ENCODE results near the gene RRP7A. TPM values are rescaled to one million over a fixed set of nuclear protein-coding genes. Genes with fewer than 3 reads are reported as not detected.
A peak's percentile ranks its signal among the peaks of the same experiment; 100 is the strongest.
"Not testable (repeated sequence)": the region's sequence is repeated elsewhere in the genome, so short reads cannot be mapped to it uniquely, and the experiment has no call there.

Gene RRP7A
- total and polyA plus RNA-seq, 2 of the 13 experiments (the other 11 are each of a cell fraction or from before 2014, with no cell fraction given), result 15.3 to 41.6 TPM

DNA sequence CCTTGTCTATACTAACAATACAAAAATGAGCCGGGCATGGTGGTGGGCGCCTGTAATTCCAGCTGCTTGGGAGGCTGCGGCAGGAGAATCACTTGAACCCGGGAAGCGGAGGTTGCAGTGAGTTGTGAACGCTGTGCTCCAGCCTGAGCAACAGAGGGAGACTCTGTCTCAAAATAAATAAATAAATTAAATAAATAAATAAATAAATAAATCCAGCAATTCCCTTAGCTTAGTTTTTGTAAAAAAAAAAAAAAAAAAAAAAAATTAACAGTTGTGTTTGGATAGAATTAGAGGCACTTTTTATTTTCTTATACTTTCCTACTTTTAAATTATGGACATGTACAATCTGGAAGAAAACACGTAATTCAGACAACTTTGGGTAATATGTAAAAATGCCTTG, 2.5 kb downstream of the RRP7A start:
- H3K27ac ChIP-seq (ENCODE audit: extremely low read length, insufficient read depth, low read length); FAIRE-seq; H2AFZ ChIP-seq (ENCODE audit: low read length); H3K9ac ChIP-seq (ENCODE audit: insufficient read depth, low read depth, low read length); DNase-seq (ENCODE audit: low spot score); H3K4me3 ChIP-seq (replicated peaks in 1 of 3; ENCODE audit: insufficient read depth in 1 of 3, low read depth in 2 of 3, low read length in 3 of 3); CTCF ChIA-PET (ENCODE audit: low intra/inter-chr PET ratio, low total read pairs); H3K36me3 ChIP-seq (replicated peaks in 1 of 2; ENCODE audit: control insufficient read depth in 1 of 2, insufficient read depth in 2 of 2, low read length in 2 of 2); H4K20me1 ChIP-seq (ENCODE audit: insufficient read depth, low read length); ATAC-seq; H3K27me3 ChIP-seq (ENCODE audit: control insufficient read depth in 1 of 2, insufficient read depth in 2 of 2, low read length in 2 of 2); BruUV-seq (replicated peaks); H3K4me2 ChIP-seq (ENCODE audit: low read depth, low read length); H3K9me3 ChIP-seq (ENCODE audit: low read length); in situ Hi-C loops (cut with HindIII; ENCODE audit: extremely low pct_ligation_motif_present, low pct_unique_long_range_greater_than_20kb); POLR2A ChIA-PET: not testable (repeated sequence)
- H3K4me1 ChIP-seq (ENCODE audit: insufficient read depth, low read length), result peaks cover 49% of the 10 kb centered on the region
- 97% methylated on average over 7 of the region's 7 CpGs for WGBS (ENCODE audit: low lambda C conversion rate)
- peaks cover 11% of the 10 kb centered on the region for H3K79me2 ChIP-seq (ENCODE audit: insufficient read depth, low read length)
- intact Hi-C loops (cut with micrococcal nuclease; ENCODE audit: unreplicated experiment), result loop anchor here (10.0 kb wide), 1 partner anchor 98 kb away; the partner anchor contains the start of gene POLDIP3
- TF ChIP-seq RBFOX2 (IDR thresholded peaks at IDR 0.05; ENCODE audit: low read depth, low read length), result 0 out of 2 replicates have a peak, but pooled peaks have one; percentile 30

- POLR2A ChIA-PET, result no interaction called here
- no peak overlapping the region for H3K4me3 ChIP-seq (replicated peaks in 1 of 3; ENCODE audit: insufficient read depth in 1 of 3, low read depth in 2 of 3, low read length in 3 of 3)
- TF ChIP-seq JUN (CRISPR knock-in tag; IDR thresholded peaks at IDR 0.05) (no peak), PPARG (CRISPR knock-in tag; conservative IDR thresholded peaks at IDR 0.05) (no peak), SNRNP70 (IDR thresholded peaks at IDR 0.05; ENCODE audit: low read depth, low read length) (no peak), HNRNPH1 (optimal IDR thresholded peaks at IDR 0.05; ENCODE audit: low read depth, low read length) (no peak), NR3C1 (CRISPR knock-in tag; IDR thresholded peaks at IDR 0.05) (no peak), HOXA9 (CRISPR knock-in tag; IDR thresholded peaks at IDR 0.05; ENCODE audit: borderline replicate concordance) (no peak), ZNF878 (CRISPR knock-in tag; IDR thresholded peaks at IDR 0.05) (no peak), PAWR (CRISPR knock-in tag; IDR thresholded peaks at IDR 0.05; ENCODE audit: borderline replicate concordance) (no peak), POLR2A (IDR thresholded peaks at IDR 0.05; ENCODE audit: insufficient read depth in 1 of 2, low read depth in 2 of 2, low read length in 2 of 2) (no peak), TCF7L2 (IDR thresholded peaks at IDR 0.05; ENCODE audit: low read depth, low read length) (no peak), MIER3 (CRISPR knock-in tag; IDR thresholded peaks at IDR 0.05; ENCODE audit: borderline replicate concordance) (no peak), ZNF207 (IDR thresholded peaks at IDR 0.05; ENCODE audit: borderline replicate concordance) (no peak)
- TF ChIP-seq, protein P1, sequence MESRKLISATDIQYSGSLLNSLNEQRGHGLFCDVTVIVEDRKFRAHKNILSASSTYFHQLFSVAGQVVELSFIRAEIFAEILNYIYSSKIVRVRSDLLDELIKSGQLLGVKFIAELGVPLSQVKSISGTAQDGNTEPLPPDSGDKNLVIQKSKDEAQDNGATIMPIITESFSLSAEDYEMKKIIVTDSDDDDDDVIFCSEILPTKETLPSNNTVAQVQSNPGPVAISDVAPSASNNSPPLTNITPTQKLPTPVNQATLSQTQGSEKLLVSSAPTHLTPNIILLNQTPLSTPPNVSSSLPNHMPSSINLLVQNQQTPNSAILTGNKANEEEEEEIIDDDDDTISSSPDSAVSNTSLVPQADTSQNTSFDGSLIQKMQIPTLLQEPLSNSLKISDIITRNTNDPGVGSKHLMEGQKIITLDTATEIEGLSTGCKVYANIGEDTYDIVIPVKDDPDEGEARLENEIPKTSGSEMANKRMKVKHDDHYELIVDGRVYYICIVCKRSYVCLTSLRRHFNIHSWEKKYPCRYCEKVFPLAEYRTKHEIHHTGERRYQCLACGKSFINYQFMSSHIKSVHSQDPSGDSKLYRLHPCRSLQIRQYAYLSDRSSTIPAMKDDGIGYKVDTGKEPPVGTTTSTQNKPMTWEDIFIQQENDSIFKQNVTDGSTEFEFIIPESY (CRISPR knock-in tag; IDR thresholded peaks at IDR 0.05), result peak; percentile 32; the same call in 1 of the 2 replicates
- TF ChIP-seq, protein P2, sequence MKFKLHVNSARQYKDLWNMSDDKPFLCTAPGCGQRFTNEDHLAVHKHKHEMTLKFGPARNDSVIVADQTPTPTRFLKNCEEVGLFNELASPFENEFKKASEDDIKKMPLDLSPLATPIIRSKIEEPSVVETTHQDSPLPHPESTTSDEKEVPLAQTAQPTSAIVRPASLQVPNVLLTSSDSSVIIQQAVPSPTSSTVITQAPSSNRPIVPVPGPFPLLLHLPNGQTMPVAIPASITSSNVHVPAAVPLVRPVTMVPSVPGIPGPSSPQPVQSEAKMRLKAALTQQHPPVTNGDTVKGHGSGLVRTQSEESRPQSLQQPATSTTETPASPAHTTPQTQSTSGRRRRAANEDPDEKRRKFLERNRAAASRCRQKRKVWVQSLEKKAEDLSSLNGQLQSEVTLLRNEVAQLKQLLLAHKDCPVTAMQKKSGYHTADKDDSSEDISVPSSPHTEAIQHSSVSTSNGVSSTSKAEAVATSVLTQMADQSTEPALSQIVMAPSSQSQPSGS (CRISPR knock-in tag; IDR thresholded peaks at IDR 0.05), result no peak
- TF ChIP-seq, protein P3, sequence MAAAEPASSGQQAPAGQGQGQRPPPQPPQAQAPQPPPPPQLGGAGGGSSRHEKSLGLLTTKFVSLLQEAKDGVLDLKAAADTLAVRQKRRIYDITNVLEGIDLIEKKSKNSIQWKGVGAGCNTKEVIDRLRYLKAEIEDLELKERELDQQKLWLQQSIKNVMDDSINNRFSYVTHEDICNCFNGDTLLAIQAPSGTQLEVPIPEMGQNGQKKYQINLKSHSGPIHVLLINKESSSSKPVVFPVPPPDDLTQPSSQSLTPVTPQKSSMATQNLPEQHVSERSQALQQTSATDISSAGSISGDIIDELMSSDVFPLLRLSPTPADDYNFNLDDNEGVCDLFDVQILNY (CRISPR knock-in tag; conservative IDR thresholded peaks at IDR 0.05), result no peak
Measured at GRCh38 chr22:42515896-42516295, 3.7 kb downstream of the RRP7A start.

More at GRCh38 chr22:42515896-42516295, 3.7 kb downstream of the RRP7A start:
- in situ Hi-C loops (cut with HindIII; ENCODE audit: extremely low pct_ligation_motif_present, low pct_unique_long_range_greater_than_20kb), result no loop called here
- Histone ChIP-seq H3K9ac (ENCODE audit: insufficient read depth, low read depth, low read length) (no peak overlapping the region), H3K27me3 (ENCODE audit: control insufficient read depth in 1 of 2, insufficient read depth in 2 of 2, low read length in 2 of 2) (no peaks in the 10 kb centered on the region; a peak in 1 of 5 replicates), H3K9me3 (ENCODE audit: low read length) (no peaks in the 10 kb centered on the region), H3K36me3 (replicated peaks in 1 of 2; ENCODE audit: control insufficient read depth in 1 of 2, insufficient read depth in 2 of 2, low read length in 2 of 2) (peaks cover 7 to 10% of the 10 kb centered on the region in 2 experiments; a peak in 3 of 5 replicates), H3K79me2 (ENCODE audit: insufficient read depth, low read length) (peaks cover 11% of the 10 kb centered on the region), H3K4me2 (ENCODE audit: low read depth, low read length) (no peak overlapping the region), H4K20me1 (ENCODE audit: insufficient read depth, low read length) (peaks cover 9% of the 10 kb centered on the region; the same call in 1 of the 2 replicates), H2AFZ (ENCODE audit: low read length) (no peak overlapping the region), H3K27ac (ENCODE audit: extremely low read length, insufficient read depth, low read length) (no peak overlapping the region), H3K4me1 (ENCODE audit: insufficient read depth, low read length) (peaks cover 37% of the 10 kb centered on the region)
- peak; percentile 14 for ATAC-seq
- CTCF ChIA-PET (ENCODE audit: low intra/inter-chr PET ratio, low total read pairs), result no interaction called here
- 91% methylated on average over 5 of the region's 14 CpGs for WGBS (ENCODE audit: low lambda C conversion rate)
- intact Hi-C loops (cut with micrococcal nuclease; ENCODE audit: unreplicated experiment), result loop anchor here (10.0 kb wide), 1 partner anchor 99 kb away; the partner anchor contains the start of gene POLDIP3
- DNase-seq (ENCODE audit: low spot score), result peak; percentile 62
- no TSS peak for BruUV-seq (replicated peaks)
- FAIRE-seq, result peak; percentile 42
